Endothelial cell of umbilical vein (primary cell): ENCODE measurements around the gene RIMS3. TPM values are rescaled to one million over a fixed set of nuclear protein-coding genes. Genes with fewer than 3 reads are reported as not detected.
A peak's percentile ranks its signal among the peaks of the same experiment; 100 is the strongest.
"Not testable (repeated sequence)": the region's sequence is repeated elsewhere in the genome, so short reads cannot be mapped to it uniquely, and the experiment has no call there.

Experiments used
- BruUV-seq: library from RNA; stranded (reverse); fragments of 400-500 nt; replicated peaks from 2 replicates; lab custom pipeline; 2021; lab: Mats Ljungman, UMichigan
- CTCF ChIA-PET: fragments of 300-600, 350-600 bp; sonication (Branson Sonifier 250); formaldehyde crosslinking; loops from one replicate; lab custom pipeline; 2021; ENCODE audit warnings: antibody characterized with exemption, inconsistent platforms; lab: Charles Lee
- POLR2A ChIA-PET: fragments of 300-600, 350-600 bp; sonication (Branson Sonifier 250); formaldehyde crosslinking; loops from one replicate; lab custom pipeline; 2021; ENCODE audit warnings: antibody characterized with exemption, inconsistent platforms; lab: Charles Lee
- DNase-seq: peaks from one replicate; pipeline ENCODE4 v3.0.0-alpha.2; 2011; ENCODE audit warnings: low read depth, low spot score
- FAIRE-seq: peaks from 2 replicates; lab custom pipeline; 2011; peaks lifted over from hg19 to GRCh38; lab: Jason Lieb, UNC
- H2AFZ ChIP-seq: 2 replicates; pipeline ENCODE4 v1.6.0; 2012; ENCODE audit warnings: low read depth, low read length, control low read depth, inconsistent platforms
- H3K27ac ChIP-seq: 2 replicates; pipeline ENCODE4 v1.5.1; 2011; ENCODE audit warnings: low read depth, mild to moderate bottlenecking, control low read depth, low read length, moderate library complexity; ENCODE audit not compliant: insufficient read depth
- H3K27me3 ChIP-seq, 2 experiments: 2 replicates each; pipeline versions ENCODE4 v1.6.0 to v1.6.1; 2011; ENCODE audit warnings: low read length in 2 of 2, mixed read lengths in 1 of 2; ENCODE audit not compliant: control insufficient read depth in 2 of 2, insufficient read depth in 2 of 2
- H3K36me3 ChIP-seq, 2 experiments: 2 replicates in 1 of 2; 3 replicates in 1 of 2; pipeline ENCODE4 v1.5.1; 2011; ENCODE audit warnings: low read length in 2 of 2, mild to moderate bottlenecking in 1 of 2, moderate library complexity in 1 of 2; ENCODE audit not compliant: control insufficient read depth in 2 of 2, insufficient read depth in 2 of 2; ENCODE audit errors: extremely low read depth in 1 of 2
- H3K4me1 ChIP-seq: 3 replicates; pipeline ENCODE4 v1.5.1; 2011; ENCODE audit warnings: mild to moderate bottlenecking, low read length; ENCODE audit not compliant: control insufficient read depth, insufficient read depth; ENCODE audit errors: extremely low read depth
- H3K4me2 ChIP-seq: 2 replicates; pipeline ENCODE4 v1.6.1; 2011; ENCODE audit warnings: low read length, control low read depth, mixed read lengths; ENCODE audit not compliant: insufficient read depth
- H3K4me3 ChIP-seq, 3 experiments: fragments of 200-600 bp in 1 of 3; sonication (generic), shearing (Covaris generic) in 1 of 3; replicated peaks in 1 of 3; 2 replicates each; pipeline ENCODE4 v1.5.1; 2011 to 2016; ENCODE audit warnings: control low read depth in 3 of 3, low read length in 3 of 3, mild to moderate bottlenecking in 2 of 3, inconsistent platforms in 1 of 3, low read depth in 1 of 3, moderate library complexity in 1 of 3; ENCODE audit not compliant: insufficient read depth in 1 of 3
- H3K79me2 ChIP-seq: 2 replicates; pipeline ENCODE4 v1.6.0; 2012; ENCODE audit warnings: low read length, inconsistent platforms; ENCODE audit not compliant: control insufficient read depth, insufficient read depth
- H3K9ac ChIP-seq: replicated peaks from 2 replicates; pipeline ENCODE3; 2011; ENCODE audit warnings: low read length, control low read depth; ENCODE audit not compliant: insufficient read depth; ENCODE audit errors: extremely low read depth
- H3K9me1 ChIP-seq: replicated peaks from 3 replicates; pipeline ENCODE4 v1.6.0; 2011; ENCODE audit warnings: mild to moderate bottlenecking, low read length; ENCODE audit not compliant: control insufficient read depth, insufficient read depth; ENCODE audit errors: extremely low read depth
- H3K9me3 ChIP-seq: replicated peaks from 2 replicates; pipeline ENCODE4 v1.5.1; 2012; ENCODE audit warnings: low read length, inconsistent platforms; ENCODE audit not compliant: control insufficient read depth, insufficient read depth
- H4K20me1 ChIP-seq: replicated peaks from 2 replicates; pipeline ENCODE3; 2011; ENCODE audit warnings: mild to moderate bottlenecking, low read length; ENCODE audit not compliant: control insufficient read depth, insufficient read depth; ENCODE audit errors: extremely low read depth
- GATA2 ChIP-seq: IDR thresholded peaks from 2 replicates; pipeline ENCODE4 v1.7.0; 2011; ENCODE audit warnings: low read depth, mild to moderate bottlenecking, moderate library complexity, mixed read lengths, low read length; ENCODE audit not compliant: insufficient read length, insufficient read depth
- MAX ChIP-seq: IDR thresholded peaks from 2 replicates; pipeline ENCODE4 v1.6.1; 2011; ENCODE audit not compliant: insufficient read depth, insufficient read length
- MYC ChIP-seq: IDR thresholded peaks from one replicate; pipeline ENCODE4 v1.6.1; 2011; ENCODE audit warnings: mild to moderate bottlenecking, low read depth, low read length
- dilution Hi-C: fragments of 300-500 bp; cut with MboI; formaldehyde crosslinking; loops from one replicate; pipeline ENCODE4 v1.15.0; 2019; ENCODE audit warnings: low sequenced_read_pairs; ENCODE audit not compliant: extremely low pct_ligation_motif_present
- intact Hi-C: fragments of 100-400 bp; cut with micrococcal nuclease; formaldehyde crosslinking; loops from one replicate; pipeline ENCODE4 v1.10.0; 2022
- polyA plus RNA-seq, 4 experiments: library from polyadenylated mRNA; depleted of rRNA in 3 of 4; stranded (reverse) in 3 of 4; unstranded in 1 of 4; fragments of >200 nt; gene quantifications; 2 replicates each; pipeline versions ENCODE4 v1.2.1 to v1.2.3, GENCODE V29; 2011 to 2012; ENCODE audit warnings: missing spikeins in 1 of 4
- total RNA-seq: library from RNA; stranded (reverse); gene quantifications from 2 replicates; pipeline ENCODE4 v1.2.3, GENCODE V29; 2021
- TF ChIP-seq, protein P1 (sequence below), 2 donors: IDR thresholded peaks; 1 replicate in 1 of 2; 2 replicates in 1 of 2; pipeline ENCODE4 v1.5.1; 2011; ENCODE audit warnings: low read length in 2 of 2, mild to moderate bottlenecking in 2 of 2, moderate library complexity in 2 of 2, control low read depth in 1 of 2, inconsistent platforms in 1 of 2, low read depth in 1 of 2; ENCODE audit not compliant: insufficient read depth in 1 of 2; ENCODE audit errors: extremely low read depth in 1 of 2

Gene RIMS3
- total and polyA plus RNA-seq, 2 donors (not counting 3 experiments of a cell fraction or from before 2014, with no cell fraction given): 0.14 to 0.15 TPM

GRCh38 chr1:40630488-40631223 is 34.8 kb downstream of the RIMS3 start:
- Histone ChIP-seq H3K27me3 (peaks cover 0 to 4% of the 10 kb centered on the region in 2 experiments), H3K27ac (no peak overlapping the region), H3K4me2 (no peak overlapping the region), H3K9me1 (no peaks in the 10 kb centered on the region), H2AFZ (no peak overlapping the region), H3K36me3 (no peaks in the 10 kb centered on the region), H3K4me3 (no peak overlapping the region), H3K4me1 (no peaks in the 10 kb centered on the region), H3K79me2 (no peaks in the 10 kb centered on the region), H4K20me1 (no peaks in the 10 kb centered on the region), H3K9ac (no peak overlapping the region), H3K9me3 (no peaks in the 10 kb centered on the region)
- intact Hi-C loops (loop anchor here (1.0 kb wide), 2 partner anchors 39 to 322 kb away; no protein-coding TSS in a partner anchor), dilution Hi-C loops (no loop called here)
- no TSS peak for BruUV-seq
- TF ChIP-seq GATA2: no peak
- no peak for TF ChIP-seq MYC
- TF ChIP-seq MAX: no peak
- TF ChIP-seq, protein P1, sequence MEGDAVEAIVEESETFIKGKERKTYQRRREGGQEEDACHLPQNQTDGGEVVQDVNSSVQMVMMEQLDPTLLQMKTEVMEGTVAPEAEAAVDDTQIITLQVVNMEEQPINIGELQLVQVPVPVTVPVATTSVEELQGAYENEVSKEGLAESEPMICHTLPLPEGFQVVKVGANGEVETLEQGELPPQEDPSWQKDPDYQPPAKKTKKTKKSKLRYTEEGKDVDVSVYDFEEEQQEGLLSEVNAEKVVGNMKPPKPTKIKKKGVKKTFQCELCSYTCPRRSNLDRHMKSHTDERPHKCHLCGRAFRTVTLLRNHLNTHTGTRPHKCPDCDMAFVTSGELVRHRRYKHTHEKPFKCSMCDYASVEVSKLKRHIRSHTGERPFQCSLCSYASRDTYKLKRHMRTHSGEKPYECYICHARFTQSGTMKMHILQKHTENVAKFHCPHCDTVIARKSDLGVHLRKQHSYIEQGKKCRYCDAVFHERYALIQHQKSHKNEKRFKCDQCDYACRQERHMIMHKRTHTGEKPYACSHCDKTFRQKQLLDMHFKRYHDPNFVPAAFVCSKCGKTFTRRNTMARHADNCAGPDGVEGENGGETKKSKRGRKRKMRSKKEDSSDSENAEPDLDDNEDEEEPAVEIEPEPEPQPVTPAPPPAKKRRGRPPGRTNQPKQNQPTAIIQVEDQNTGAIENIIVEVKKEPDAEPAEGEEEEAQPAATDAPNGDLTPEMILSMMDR (IDR thresholded peaks at IDR 0.05; ENCODE audit: extremely low read depth in 1 of 2, insufficient read depth in 1 of 2, low read depth in 1 of 2, low read length in 2 of 2): peak; percentile 62 to 73
- FAIRE-seq (peak; percentile 85), DNase-seq (peak; percentile 51)
- ChIA-PET CTCF (interaction anchor here (0.6 to 3.5 kb wide), 22 partner anchors 10 to 321 kb away, joined by 3 to 46 read pairs (median 5); partner anchors contain the start of genes NFYC, RIMS3 and ZNF684), POLR2A (no interaction called here)

DNA sequence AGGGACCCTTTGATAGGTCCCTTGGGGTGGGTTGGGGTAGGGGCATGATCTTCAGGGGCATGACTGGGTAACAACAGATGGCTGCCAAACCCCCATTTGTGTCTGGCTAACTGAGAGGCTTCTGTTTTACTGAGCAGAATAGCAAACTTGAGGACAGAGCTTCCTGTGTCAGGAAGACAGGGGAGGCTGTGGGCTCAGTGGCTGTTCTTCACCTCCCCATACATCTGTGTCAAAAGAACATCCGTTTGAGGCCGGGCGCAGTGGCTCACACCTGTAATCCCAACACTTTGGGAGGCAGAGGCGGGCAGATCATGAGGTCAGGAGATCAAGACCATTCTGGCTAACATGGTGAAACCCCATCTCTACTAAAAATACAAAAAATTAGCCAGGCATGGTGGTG is 35.9 kb downstream of the RIMS3 start:
- POLR2A ChIA-PET: not testable (repeated sequence)

More for the DNA sequence above, 35.9 kb downstream of the RIMS3 start:
- H3K36me3 ChIP-seq, FAIRE-seq, H3K4me3 ChIP-seq, dilution Hi-C loops, DNase-seq, H3K9ac ChIP-seq, H3K27ac ChIP-seq, H3K4me2 ChIP-seq, BruUV-seq, H2AFZ ChIP-seq, H4K20me1 ChIP-seq, H3K9me1 ChIP-seq, H3K79me2 ChIP-seq, intact Hi-C loops, H3K4me1 ChIP-seq, H3K27me3 ChIP-seq, H3K9me3 ChIP-seq: not testable (repeated sequence)
- CTCF ChIA-PET: interaction anchor here (1.0 to 3.5 kb wide), 11 partner anchors 9 to 322 kb away, joined by 3 to 46 read pairs (median 6); partner anchors contain the start of genes NFYC and RIMS3
